IPS-NIHi11 (cell line): Measurements from ENCODE around the gene IBA57.
"Not testable (repeated sequence)": the region's sequence is repeated elsewhere in the genome, so short reads cannot be mapped to it uniquely, and the experiment has no call there.

Experiments
- DNase-seq: peaks from one replicate; pipeline ENCODE4 v3.0.0; 2012; ENCODE audit warnings: mixed read lengths, low spot score

Gene IBA57

GRCh38 chr1:228212966-228213844 is 47.6 kb downstream of the IBA57 start:
- DNase-seq, result peak; percentile 99

GRCh38 chr1:228213917-228214808 is 48.6 kb downstream of the IBA57 start:
- DNase-seq, result no peak

DNA sequence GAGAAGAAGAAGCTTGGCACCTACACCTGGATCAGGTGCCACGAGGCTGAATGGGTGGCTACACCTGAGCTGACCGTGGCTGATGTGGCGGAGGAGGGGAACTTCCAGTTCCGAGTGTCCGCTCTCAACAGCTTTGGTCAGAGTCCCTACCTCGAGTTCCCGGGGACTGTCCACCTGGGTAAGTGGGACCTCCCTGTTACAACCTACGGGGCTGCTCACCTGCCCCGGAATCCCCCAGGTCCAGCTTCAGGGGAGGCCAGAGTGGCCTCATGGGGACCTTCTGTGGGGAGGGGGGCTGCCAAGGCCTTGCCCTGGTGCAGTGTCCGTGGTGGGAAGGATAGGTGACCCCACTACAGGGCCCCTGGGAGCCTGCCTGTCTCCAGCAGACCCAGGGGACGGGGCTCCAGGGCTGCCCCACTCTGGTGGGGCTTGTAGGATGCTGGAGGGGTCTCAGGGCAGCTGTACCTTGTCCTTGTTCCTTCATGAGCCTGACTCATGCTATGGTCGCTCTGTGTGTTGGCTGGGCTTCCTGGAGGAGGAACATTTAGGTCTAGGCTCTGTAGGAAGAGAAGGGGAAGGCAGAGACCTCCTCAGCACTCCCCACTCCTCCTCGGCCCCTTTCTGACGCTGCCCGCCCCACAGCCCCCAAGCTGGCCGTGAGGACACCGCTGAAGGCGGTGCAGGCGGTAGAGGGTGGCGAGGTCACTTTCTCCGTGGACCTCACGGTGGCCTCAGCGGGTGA is 49.5 kb downstream of the IBA57 start:
- no peak for DNase-seq

DNA sequence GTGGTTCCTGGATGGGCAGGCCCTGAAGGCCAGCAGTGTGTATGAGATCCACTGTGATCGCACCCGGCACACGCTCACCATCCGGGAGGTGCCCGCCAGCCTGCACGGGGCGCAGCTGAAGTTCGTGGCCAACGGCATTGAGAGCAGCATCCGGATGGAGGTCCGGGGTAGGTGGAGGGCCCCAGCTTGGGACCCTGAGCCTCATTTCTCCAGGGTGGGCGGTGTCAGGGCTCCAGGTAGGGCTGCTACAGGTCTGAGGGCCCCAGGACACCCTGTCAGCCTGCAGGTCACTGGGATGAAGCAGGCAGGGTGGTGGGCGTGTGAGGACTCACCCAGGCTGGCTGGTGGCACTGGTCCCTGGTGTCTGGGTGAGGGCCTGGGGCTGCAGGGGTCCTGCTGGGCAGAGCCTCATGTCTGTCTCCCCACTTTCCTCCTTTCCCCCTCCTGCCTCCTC is 50.1 kb downstream of the IBA57 start:
- DNase-seq, result no peak

DNA sequence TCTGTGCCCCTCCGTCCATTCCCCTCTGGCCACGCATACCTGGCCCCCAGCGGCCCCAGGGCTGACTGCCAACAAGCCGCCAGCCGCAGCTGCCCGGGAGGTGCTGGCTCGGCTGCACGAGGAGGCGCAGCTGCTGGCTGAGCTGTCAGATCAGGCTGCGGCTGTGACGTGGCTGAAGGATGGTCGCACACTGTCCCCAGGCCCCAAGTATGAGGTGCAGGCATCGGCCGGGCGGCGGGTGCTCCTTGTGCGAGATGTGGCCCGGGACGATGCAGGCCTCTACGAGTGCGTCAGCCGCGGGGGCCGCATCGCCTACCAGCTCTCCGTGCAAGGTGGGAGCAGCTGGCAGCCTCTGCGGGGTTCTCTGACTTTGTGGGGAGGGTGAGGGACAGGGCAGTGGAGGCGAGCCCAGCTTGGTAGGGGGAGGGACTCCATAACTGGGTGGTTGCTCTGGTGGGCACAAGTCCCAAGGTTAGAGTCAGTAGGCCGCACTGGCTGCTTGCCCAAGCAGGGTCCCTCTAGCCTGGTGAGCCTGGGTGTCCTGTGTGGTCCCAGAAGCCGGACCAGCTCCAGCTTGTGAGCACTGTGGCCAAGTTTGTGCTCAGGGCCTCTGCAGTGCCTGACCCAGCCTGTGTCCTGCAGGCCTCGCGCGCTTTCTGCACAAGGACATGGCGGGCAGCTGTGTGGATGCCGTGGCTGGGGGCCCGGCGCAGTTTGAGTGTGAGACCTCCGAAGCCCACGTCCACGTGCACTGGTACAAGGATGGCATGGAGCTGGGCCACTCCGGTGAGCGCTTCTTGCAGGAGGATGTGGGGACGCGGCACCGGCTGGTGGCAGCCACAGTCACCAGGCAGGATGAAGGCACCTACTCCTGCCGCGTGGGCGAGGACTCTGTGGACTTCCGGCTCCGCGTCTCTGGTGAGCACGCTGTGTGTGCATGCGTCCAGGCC is 51.0 kb downstream of the IBA57 start:
- no peak for DNase-seq

DNA sequence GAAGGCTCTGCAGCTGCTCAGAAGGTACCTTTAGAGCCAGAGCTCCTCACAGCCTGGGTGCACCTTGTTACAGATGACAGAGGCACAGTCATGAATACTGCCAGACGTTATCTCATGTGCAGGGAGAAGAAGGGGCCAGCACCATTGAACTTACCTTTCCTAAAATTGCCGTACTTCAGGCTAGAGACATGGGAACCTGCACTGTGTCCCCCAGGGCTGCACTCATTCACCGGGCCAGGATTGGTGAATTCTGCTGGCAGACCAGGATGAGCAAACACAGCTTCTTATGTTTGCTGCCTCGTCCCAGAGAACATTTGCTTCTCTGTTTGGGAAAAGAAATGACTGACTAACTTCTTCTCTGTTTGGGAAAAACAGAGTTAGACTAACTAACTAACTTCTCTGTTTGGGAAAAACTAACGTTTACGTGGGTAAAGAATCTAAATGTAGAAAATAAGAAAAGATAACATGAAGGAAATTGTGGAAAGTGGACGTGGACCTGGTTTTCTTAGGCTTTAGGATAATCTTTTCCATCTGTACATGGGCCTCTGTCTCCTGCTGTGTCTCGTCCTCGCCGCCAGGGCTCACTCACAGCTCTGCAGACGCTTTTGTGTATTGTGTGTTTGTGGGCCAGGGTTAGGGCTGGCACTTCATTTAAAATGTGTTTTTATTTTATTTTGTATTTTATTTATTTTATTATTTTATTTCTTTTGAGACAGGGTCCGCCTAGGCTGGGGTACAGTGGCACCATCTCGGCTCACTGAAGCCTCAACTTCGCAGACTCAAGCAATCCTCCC is 52.1 kb downstream of the IBA57 start:
- no peak for DNase-seq

GRCh38 chr1:228218513-228219244 is 53.1 kb downstream of the IBA57 start:
- DNase-seq, result no peak

DNA sequence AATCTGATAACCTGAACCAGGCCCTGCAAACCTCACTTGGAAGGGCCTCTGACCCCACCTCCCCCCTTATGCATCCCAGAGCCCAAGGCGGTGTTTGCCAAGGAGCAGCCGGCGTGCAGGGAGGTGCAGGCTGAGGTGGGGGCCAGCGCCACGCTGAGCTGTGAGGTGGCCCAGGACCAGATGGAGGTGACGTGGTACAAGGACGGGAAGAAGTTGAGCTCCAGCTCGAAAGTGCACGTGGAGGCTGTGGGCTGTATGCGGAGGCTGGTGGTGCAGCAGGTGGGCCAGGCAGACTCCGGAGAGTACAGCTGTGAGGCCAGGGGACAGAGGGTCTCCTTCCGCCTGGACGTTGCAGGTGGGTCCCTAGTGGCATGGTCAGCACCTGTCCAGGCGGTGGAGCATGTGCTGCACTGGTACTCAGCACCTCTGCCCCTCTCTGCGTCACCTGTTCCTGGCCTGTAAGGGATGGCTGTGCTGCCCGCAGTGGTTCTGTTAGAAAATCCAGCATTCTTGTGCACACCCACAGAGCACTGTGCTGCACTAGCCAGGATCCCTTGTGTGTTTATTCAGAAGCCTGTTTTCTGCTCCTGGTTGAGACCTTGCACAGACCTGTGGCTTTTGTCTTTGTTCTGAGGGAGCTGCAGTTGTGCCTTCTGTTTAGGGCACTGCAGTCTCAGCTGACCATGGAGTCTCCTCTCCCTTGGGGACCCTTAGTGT is 53.8 kb downstream of the IBA57 start:
- no peak for DNase-seq

- DNase-seq, result no peak
Measured at GRCh38 chr1:228219962-228220780, 54.6 kb downstream of the IBA57 start.

- DNase-seq, result not testable (repeated sequence)
Measured at GRCh38 chr1:228221097-228221496, 55.5 kb downstream of the IBA57 start.

GRCh38 chr1:228222548-228222947 is 56.9 kb downstream of the IBA57 start:
- no peak for DNase-seq

DNA sequence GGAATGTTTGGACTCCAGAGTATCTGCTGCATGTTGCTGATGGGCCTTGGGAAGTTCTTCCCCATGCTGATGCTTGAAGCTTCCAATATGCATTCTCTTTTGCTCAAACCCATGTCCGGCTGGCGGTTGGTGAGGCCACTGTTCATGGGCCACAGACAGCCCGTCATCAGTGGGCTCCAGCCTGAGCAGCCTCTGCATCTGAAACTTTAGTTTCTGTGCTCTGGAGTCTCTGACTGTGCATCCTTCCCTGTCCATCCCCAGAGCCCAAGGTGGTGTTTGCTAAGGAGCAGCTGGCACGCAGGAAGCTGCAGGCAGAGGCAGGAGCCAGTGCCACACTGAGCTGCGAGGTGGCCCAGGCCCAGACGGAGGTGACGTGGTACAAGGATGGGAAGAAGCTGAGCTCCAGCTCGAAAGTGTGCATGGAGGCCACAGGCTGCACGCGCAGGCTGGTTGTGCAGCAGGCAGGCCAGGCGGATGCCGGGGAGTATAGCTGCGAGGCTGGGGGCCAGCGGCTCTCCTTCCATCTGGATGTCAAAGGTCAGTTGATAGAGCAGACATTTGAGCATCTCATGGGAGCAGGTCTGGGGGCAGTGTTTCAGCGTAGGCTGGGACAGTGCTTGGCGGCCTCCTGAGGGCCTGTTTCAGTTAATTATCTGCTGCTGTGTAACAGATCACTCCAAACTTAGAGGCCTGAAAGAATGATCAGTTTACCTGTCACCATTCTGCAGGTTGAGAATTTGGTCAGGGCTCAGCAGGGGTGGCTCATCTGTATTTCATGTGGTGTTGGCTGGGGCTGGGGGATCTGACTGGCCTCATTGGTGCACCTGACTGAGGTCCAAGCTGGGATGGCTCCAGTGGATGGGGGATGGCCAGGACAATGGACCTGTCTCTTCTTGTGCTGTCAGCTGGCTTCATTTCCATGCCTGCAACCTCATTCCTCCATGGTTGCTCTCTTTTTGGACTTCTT is 58.9 kb downstream of the IBA57 start:
- no peak for DNase-seq

GRCh38 chr1:228225165-228225710 is 59.6 kb downstream of the IBA57 start:
- DNase-seq, result no peak

GRCh38 chr1:228225740-228226139 is 60.1 kb downstream of the IBA57 start:
- no peak for DNase-seq

DNA sequence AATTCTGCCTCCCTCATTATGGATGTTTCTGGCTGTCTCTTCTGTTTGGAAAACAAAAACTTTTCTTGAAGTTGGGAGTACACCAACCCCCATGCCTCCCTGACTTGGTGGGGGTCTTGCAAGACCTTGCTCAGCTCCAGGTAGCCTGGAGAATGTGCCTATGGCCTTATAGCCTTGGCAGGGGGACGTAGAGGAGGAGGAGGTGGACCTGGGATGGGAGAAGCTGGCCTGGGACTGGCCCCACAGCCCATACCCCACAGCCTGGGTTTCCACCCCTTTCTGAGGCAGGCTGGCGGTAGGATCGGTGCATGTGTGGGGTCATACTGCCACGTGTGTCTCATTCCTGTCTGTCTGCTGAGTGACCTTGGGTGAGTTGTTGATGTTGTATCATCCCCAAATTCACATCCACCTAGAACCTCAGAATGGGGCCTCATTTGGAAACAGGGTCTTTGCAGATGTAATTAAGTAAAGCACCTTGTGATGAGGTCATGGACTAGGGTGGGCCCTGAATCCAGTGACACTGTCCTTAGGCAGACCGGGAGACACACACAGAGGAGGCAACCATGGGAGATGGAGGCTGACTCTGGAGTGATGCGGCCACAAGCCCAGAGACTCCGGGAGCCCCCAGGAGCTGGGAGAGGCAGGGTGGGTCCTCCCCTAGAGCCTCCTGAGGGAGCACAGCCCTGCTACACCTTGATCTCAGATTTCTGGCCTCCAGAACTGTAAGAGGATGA is 60.7 kb downstream of the IBA57 start:
- DNase-seq, result no peak
